Gastroesophageal sphincter (tissue), 4 donors: ENCODE data around the gene LINGO4. TPM values are rescaled to one million over a fixed set of nuclear protein-coding genes. Genes with fewer than 3 reads are reported as not detected.

Experiments used
- ATAC-seq: fragments of 150-250 bp; one replicate; pipeline ENCODE4 v1.9.1; 2016; ENCODE audit warnings: mild to moderate bottlenecking, moderate library complexity
- H3K27ac ChIP-seq, 4 donors: fragments of 200-600 bp; sonication (generic) in 3 of 4; 1 replicate in 3 of 4; 2 replicates in 1 of 4; pipeline ENCODE4 v1.5.1; 2016 to 2019
- H3K27me3 ChIP-seq: fragments of 200-600 bp; sonication (generic); one replicate; pipeline ENCODE4 v1.5.1; 2019
- H3K36me3 ChIP-seq, 2 donors: fragments of 200-600 bp; sonication (generic); one replicate each; pipeline ENCODE4 v1.5.1; 2019; ENCODE audit warnings: control low read depth in 1 of 2
- H3K4me1 ChIP-seq, 3 donors: fragments of 200-600 bp; sonication (generic); 1 replicate in 2 of 3; 2 replicates in 1 of 3; pipeline ENCODE4 v1.5.1; 2016 to 2019; ENCODE audit warnings: control low read depth in 2 of 3
- H3K4me3 ChIP-seq, 2 donors: fragments of 200-600 bp; sonication (generic); one replicate each; pipeline ENCODE4 v1.5.1; 2019; ENCODE audit warnings: mild to moderate bottlenecking in 1 of 2, moderate library complexity in 1 of 2
- H3K9me3 ChIP-seq, 3 donors: fragments of 200-600 bp; sonication (generic); one replicate each; pipeline ENCODE4 v1.5.1; 2017 to 2019; ENCODE audit warnings: control low read depth in 2 of 3
- CTCF ChIP-seq, 4 experiments: fragments of 200-600 bp in 2 of 4; fragments of 450-650 bp in 2 of 4; sonication (generic) in 1 of 4; IDR thresholded peaks; one replicate each; pipeline ENCODE4 v1.5.1; 2017 to 2019; ENCODE audit warnings: antibody characterized with exemption in 4 of 4, mild to moderate bottlenecking in 2 of 4, moderate library complexity in 2 of 4
- EP300 ChIP-seq: sonication (generic); formaldehyde crosslinking; IDR thresholded peaks from one replicate; pipeline ENCODE4 v1.6.1; 2017; ENCODE audit warnings: antibody characterized with exemption, mild to moderate bottlenecking
- POLR2A ChIP-seq, 2 donors: fragments of 450-650 bp; IDR thresholded peaks; one replicate each; pipeline ENCODE4 v1.6.1; 2017; ENCODE audit warnings: antibody characterized with exemption in 2 of 2, mild to moderate bottlenecking in 2 of 2, moderate library complexity in 1 of 2
- POLR2AphosphoS5 ChIP-seq: sonication (generic); formaldehyde crosslinking; IDR thresholded peaks from one replicate; pipeline ENCODE4 v1.6.1; 2017; ENCODE audit warnings: antibody characterized with exemption
- WGBS, 2 donors: methylation state at CpG; one replicate each; pipeline ENCODE4 v1.1.5; 2018; ENCODE audit warnings: low coverage in 1 of 2; 5-methylcytosine and 5-hydroxymethylcytosine counted together
- total RNA-seq, 4 donors: library from RNA; depleted of rRNA; stranded (reverse); fragments of >200 nt; gene quantifications; one replicate each; pipeline ENCODE4 v1.1.0, GENCODE V29; 2016

The LINGO4 gene
- total RNA-seq, 4 donors from 2014 or later, result not detected

GRCh38 chr1:151807766-151808165 is 2.5 kb upstream of the LINGO4 start:
- ATAC-seq, result no peak
- Histone ChIP-seq H3K27me3 (peaks cover 25% of the 10 kb centered on the region), H3K4me3 (no peak overlapping the region), H3K36me3 (no peaks in the 10 kb centered on the region), H3K4me1 (no peaks in the 10 kb centered on the region), H3K27ac (no peak overlapping the region), H3K9me3 (no peaks in the 10 kb centered on the region)
- no peak for TF ChIP-seq POLR2A (IDR thresholded peaks at IDR 0.05)
- no peak for TF ChIP-seq POLR2AphosphoS5
- TF ChIP-seq EP300, result no peak
- no peak for TF ChIP-seq CTCF (IDR thresholded peaks at IDR 0.05)
- WGBS, 2 donors, result no CpG with 5 or more reads among the region's 1 CpG

GRCh38 chr1:151807131-151807530 is 1.9 kb upstream of the LINGO4 start:
- TF ChIP-seq EP300 (no peak), POLR2AphosphoS5 (no peak), POLR2A (IDR thresholded peaks at IDR 0.05) (no peak), CTCF (IDR thresholded peaks at IDR 0.05) (no peak)
- H3K9me3 ChIP-seq, result no peaks in the 10 kb centered on the region
- H3K27me3 ChIP-seq, result peaks cover 32% of the 10 kb centered on the region
- H3K4me1 ChIP-seq, result no peaks in the 10 kb centered on the region
- H3K4me3 ChIP-seq, result no peak overlapping the region
- no peak overlapping the region for H3K27ac ChIP-seq
- WGBS, 2 donors, result no CpG with 5 or more reads among the region's 5 CpGs
- ATAC-seq, result no peak
- H3K36me3 ChIP-seq, result no peaks in the 10 kb centered on the region

- no peak for ATAC-seq
- WGBS, 2 donors, result 40 to 90% methylated on average over 1 to 2 of the region's 7 CpGs
Measured at GRCh38 chr1:151806170-151806569, 951 bp upstream of the LINGO4 start.

GRCh38 chr1:151803915-151804314 is 1.3 kb downstream of the LINGO4 start:
- H3K27me3 ChIP-seq, result peaks cover 59% of the 10 kb centered on the region
- 94 to 97% methylated on average over 3 of the region's 3 CpGs for WGBS, 2 donors
- TF ChIP-seq POLR2A (IDR thresholded peaks at IDR 0.05) (no peak), POLR2AphosphoS5 (no peak), CTCF (IDR thresholded peaks at IDR 0.05) (no peak), EP300 (no peak)
- ATAC-seq, result no peak
- no peak overlapping the region for H3K4me3 ChIP-seq
- no peaks in the 10 kb centered on the region for H3K9me3 ChIP-seq
- no peaks in the 10 kb centered on the region for H3K36me3 ChIP-seq
- H3K27ac ChIP-seq, result no peak overlapping the region
- H3K4me1 ChIP-seq, result no peaks in the 10 kb centered on the region

More at GRCh38 chr1:151806170-151806569, 951 bp upstream of the LINGO4 start:
- no peaks in the 10 kb centered on the region for H3K4me1 ChIP-seq
- H3K36me3 ChIP-seq, result no peaks in the 10 kb centered on the region
- no peak for TF ChIP-seq POLR2A (IDR thresholded peaks at IDR 0.05)
- TF ChIP-seq POLR2AphosphoS5, result no peak
- no peak for TF ChIP-seq CTCF (IDR thresholded peaks at IDR 0.05)
- TF ChIP-seq EP300, result no peak
- H3K9me3 ChIP-seq, result no peaks in the 10 kb centered on the region
- peaks cover 41% of the 10 kb centered on the region for H3K27me3 ChIP-seq
- no peak overlapping the region for H3K27ac ChIP-seq
- H3K4me3 ChIP-seq, result no peak overlapping the region

GRCh38 chr1:151803164-151803563 is 2.1 kb downstream of the LINGO4 start:
- TF ChIP-seq CTCF (IDR thresholded peaks at IDR 0.05) (no peak), EP300 (no peak), POLR2A (IDR thresholded peaks at IDR 0.05) (no peak), POLR2AphosphoS5 (no peak)
- no peak for ATAC-seq
- Histone ChIP-seq H3K27ac (no peak overlapping the region), H3K4me1 (no peaks in the 10 kb centered on the region), H3K27me3 (peaks cover 59% of the 10 kb centered on the region), H3K36me3 (no peaks in the 10 kb centered on the region), H3K4me3 (no peak overlapping the region), H3K9me3 (no peaks in the 10 kb centered on the region)
